ENCODE data around the gene CCL28. TPM values are rescaled to one million over a fixed set of nuclear protein-coding genes. Genes with fewer than 3 reads are reported as not detected.
"Not testable (repeated sequence)": the region's sequence is repeated elsewhere in the genome, so short reads cannot be mapped to it uniquely, and the experiment has no call there.

Gene CCL28
- total RNA-seq, 4 donors from 2014 or later, result 2.2 to 3.3 (median 2.3) TPM

GRCh38 chr5:43412644-43413043 is 453 bp upstream of the CCL28 start:
- DNase-seq (ENCODE audit: extremely low spot score), result no peak
- Histone ChIP-seq H3K4me3 (no peak overlapping the region), H3K27me3 (no peaks in the 10 kb centered on the region), H3K36me3 (no peaks in the 10 kb centered on the region), H3K4me1 (no peaks in the 10 kb centered on the region), H3K9me3 (no peaks in the 10 kb centered on the region), H3K27ac (replicated peaks in 1 of 4) (no peak overlapping the region)
- TF ChIP-seq POLR2A (IDR thresholded peaks at IDR 0.05; ENCODE audit: low read depth) (no peak), POLR2AphosphoS5 (IDR thresholded peaks at IDR 0.05) (no peak), CTCF (IDR thresholded peaks at IDR 0.05) (no peak), EP300 (IDR thresholded peaks at IDR 0.05) (no peak)
- 100% methylated on average over 1 of the region's 1 CpG for WGBS
- intact Hi-C loops (cut with DNase I), result no loop called here

GRCh38 chr5:43411495-43411894 is 696 bp downstream of the CCL28 start:
- no peaks in the 10 kb centered on the region for H3K27me3 ChIP-seq
- 52% methylated on average over 3 of the region's 3 CpGs for WGBS
- TF ChIP-seq POLR2A (IDR thresholded peaks at IDR 0.05; ENCODE audit: low read depth) (no peak), EP300 (IDR thresholded peaks at IDR 0.05) (no peak), POLR2AphosphoS5 (IDR thresholded peaks at IDR 0.05) (no peak), CTCF (IDR thresholded peaks at IDR 0.05) (no peak)

GRCh38 chr5:43410414-43410813 is 1.8 kb downstream of the CCL28 start:
- H3K27me3 ChIP-seq, result no peaks in the 10 kb centered on the region
- 86% methylated on average over 7 of the region's 7 CpGs for WGBS
- DNase-seq (ENCODE audit: extremely low spot score), result no peak
- H3K27ac ChIP-seq (replicated peaks in 1 of 4), result no peak overlapping the region
- H3K4me3 ChIP-seq, result no peak overlapping the region
- no peaks in the 10 kb centered on the region for H3K4me1 ChIP-seq
- no peaks in the 10 kb centered on the region for H3K36me3 ChIP-seq
- TF ChIP-seq EP300 (IDR thresholded peaks at IDR 0.05) (no peak), POLR2A (IDR thresholded peaks at IDR 0.05; ENCODE audit: low read depth) (no peak), CTCF (IDR thresholded peaks at IDR 0.05) (no peak), POLR2AphosphoS5 (IDR thresholded peaks at IDR 0.05) (no peak)
- H3K9me3 ChIP-seq, result no peaks in the 10 kb centered on the region
- intact Hi-C loops (cut with DNase I), result no loop called here

More at GRCh38 chr5:43411495-43411894, 696 bp downstream of the CCL28 start:
- H3K4me3 ChIP-seq, result no peak overlapping the region
- no peaks in the 10 kb centered on the region for H3K36me3 ChIP-seq
- no peak overlapping the region for H3K27ac ChIP-seq (replicated peaks in 1 of 4)
- no peaks in the 10 kb centered on the region for H3K4me1 ChIP-seq
- peak; percentile 79 for DNase-seq (ENCODE audit: extremely low spot score)
- intact Hi-C loops (cut with DNase I), result no loop called here
- H3K9me3 ChIP-seq, result no peaks in the 10 kb centered on the region

- Histone ChIP-seq H3K4me1 (no peaks in the 10 kb centered on the region), H3K9me3 (no peaks in the 10 kb centered on the region), H3K27ac (replicated peaks in 1 of 4) (no peak overlapping the region), H3K36me3 (no peaks in the 10 kb centered on the region), H3K4me3 (no peak overlapping the region), H3K27me3 (no peaks in the 10 kb centered on the region)
- intact Hi-C loops (cut with DNase I), result no loop called here
- WGBS, result 56% methylated on average over 2 of the region's 2 CpGs
- DNase-seq (ENCODE audit: extremely low spot score), result peak; percentile 75
- TF ChIP-seq POLR2A (IDR thresholded peaks at IDR 0.05; ENCODE audit: low read depth) (no peak), CTCF (IDR thresholded peaks at IDR 0.05) (no peak), POLR2AphosphoS5 (IDR thresholded peaks at IDR 0.05) (no peak), EP300 (IDR thresholded peaks at IDR 0.05) (no peak)
Measured at GRCh38 chr5:43409809-43410271, 2.4 kb downstream of the CCL28 start.

- H3K9me3 ChIP-seq; H3K4me3 ChIP-seq; H3K36me3 ChIP-seq; H3K27ac ChIP-seq (replicated peaks in 1 of 4); H3K27me3 ChIP-seq; DNase-seq (ENCODE audit: extremely low spot score); H3K4me1 ChIP-seq; intact Hi-C loops (cut with DNase I): not testable (repeated sequence)
- WGBS, result 89% methylated on average over 16 of the region's 16 CpGs
Measured at GRCh38 chr5:43402524-43403066, 9.6 kb downstream of the CCL28 start.

Data from esophagus muscularis mucosa (tissue), 4 donors.